Camera-type eye (tissue), 1 donor: ENCODE results near the gene PCDHA8. TPM values are rescaled to one million over a fixed set of nuclear protein-coding genes. Genes with fewer than 3 reads are reported as not detected.

ENCODE experiments used
- total RNA-seq: library from RNA; depleted of rRNA; stranded (reverse); fragments of >200 nt; gene quantifications from one replicate; pipeline ENCODE4 v1.2.3, GENCODE V29; 2014

Gene PCDHA8
- 3.6 TPM for total RNA-seq

GRCh38 chr5:140840978-140841962 is at the start of gene PCDHA8:
TSS of gene PCDHA8 (plus strand) at chr5:140841187. CDS start at chr5:140841322, 135 bp downstream.

GRCh38 chr5:140794595-140795258 is 46.3 kb upstream of the PCDHA8 start, which contains the start of gene PCDHA2:
TSS of gene PCDHA2 (plus strand) at chr5:140794852.

GRCh38 chr5:140800816-140801493 is 40.0 kb upstream of the PCDHA8 start, which contains the start of gene PCDHA3:
TSS of gene PCDHA3 (plus strand) at chr5:140801057.

GRCh38 chr5:140806834-140807775 is 33.9 kb upstream of the PCDHA8 start, which contains the start of gene PCDHA4:
TSS of gene PCDHA4 (plus strand) at chr5:140807068.

DNA sequence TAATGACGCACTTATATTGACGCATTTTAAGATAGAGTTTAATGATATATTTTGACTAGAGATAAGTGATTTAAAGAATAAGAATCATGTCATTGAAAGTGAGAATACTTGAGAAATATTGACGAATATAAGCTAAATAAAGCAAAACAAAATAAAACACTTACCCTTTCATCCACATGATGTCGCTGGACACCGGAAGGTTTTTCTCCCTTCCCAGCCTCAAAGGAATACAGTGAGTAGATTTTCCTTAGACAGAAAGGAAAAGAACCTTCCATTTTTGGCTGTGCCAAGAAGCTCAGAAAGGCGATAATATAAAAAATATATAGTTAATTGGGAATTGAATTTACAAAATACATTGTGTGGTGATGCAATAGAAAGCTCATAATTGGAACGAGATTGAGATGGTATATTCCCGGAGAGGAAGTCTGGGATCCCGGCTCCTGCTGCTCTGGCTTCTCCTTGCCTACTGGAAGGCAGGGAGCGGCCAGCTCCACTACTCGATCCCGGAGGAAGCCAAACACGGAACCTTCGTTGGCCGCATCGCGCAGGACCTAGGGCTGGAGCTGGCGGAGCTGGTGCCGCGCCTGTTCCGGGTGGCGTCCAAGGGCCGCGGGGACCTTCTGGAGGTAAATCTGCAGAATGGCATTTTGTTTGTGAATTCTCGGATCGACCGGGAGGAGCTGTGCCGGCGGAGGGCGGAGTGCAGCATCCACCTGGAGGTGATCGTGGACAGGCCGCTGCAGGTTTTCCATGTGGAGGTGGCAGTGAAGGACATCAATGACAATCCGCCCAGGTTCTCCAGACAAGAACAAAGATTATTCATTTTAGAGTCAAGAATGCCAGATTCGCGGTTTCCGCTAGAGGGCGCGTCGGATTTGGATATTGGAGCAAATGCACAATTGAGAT is 19.4 kb upstream of the PCDHA8 start, which contains the start of gene PCDHA5:
Gene PCDHA5 (plus strand): TSS at position 239 of the 906 bp plus-strand sequence.

GRCh38 chr5:140827704-140828361 is 13.2 kb upstream of the PCDHA8 start, which contains the start of gene PCDHA6:
TSS of gene PCDHA6 (plus strand) at chr5:140827960. CDS start at chr5:140828092, 132 bp downstream.

DNA sequence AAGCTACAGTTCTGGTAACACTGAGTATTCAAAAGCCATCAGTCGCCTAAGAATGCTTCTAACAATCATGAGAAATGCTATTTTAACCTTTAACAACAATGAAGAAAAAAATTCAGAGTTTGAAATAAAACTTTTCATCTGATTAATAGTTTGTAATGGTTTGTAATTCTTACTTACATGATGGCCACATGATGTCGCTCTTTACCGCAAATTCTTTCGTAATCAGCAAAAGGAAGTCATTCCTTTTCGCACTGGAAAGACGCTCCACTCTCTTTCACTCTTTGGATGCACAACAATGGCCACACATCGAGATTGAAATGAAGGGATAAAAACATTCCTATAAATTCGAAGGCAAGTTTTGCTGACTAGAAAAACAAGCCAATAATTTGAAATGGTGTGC is 7.0 kb upstream of the PCDHA8 start, which contains the start of gene PCDHA7:
Gene PCDHA7 (plus strand): TSS at position 277 of the 400 bp plus-strand sequence. CDS start 115 bp downstream, at position 392.

DNA sequence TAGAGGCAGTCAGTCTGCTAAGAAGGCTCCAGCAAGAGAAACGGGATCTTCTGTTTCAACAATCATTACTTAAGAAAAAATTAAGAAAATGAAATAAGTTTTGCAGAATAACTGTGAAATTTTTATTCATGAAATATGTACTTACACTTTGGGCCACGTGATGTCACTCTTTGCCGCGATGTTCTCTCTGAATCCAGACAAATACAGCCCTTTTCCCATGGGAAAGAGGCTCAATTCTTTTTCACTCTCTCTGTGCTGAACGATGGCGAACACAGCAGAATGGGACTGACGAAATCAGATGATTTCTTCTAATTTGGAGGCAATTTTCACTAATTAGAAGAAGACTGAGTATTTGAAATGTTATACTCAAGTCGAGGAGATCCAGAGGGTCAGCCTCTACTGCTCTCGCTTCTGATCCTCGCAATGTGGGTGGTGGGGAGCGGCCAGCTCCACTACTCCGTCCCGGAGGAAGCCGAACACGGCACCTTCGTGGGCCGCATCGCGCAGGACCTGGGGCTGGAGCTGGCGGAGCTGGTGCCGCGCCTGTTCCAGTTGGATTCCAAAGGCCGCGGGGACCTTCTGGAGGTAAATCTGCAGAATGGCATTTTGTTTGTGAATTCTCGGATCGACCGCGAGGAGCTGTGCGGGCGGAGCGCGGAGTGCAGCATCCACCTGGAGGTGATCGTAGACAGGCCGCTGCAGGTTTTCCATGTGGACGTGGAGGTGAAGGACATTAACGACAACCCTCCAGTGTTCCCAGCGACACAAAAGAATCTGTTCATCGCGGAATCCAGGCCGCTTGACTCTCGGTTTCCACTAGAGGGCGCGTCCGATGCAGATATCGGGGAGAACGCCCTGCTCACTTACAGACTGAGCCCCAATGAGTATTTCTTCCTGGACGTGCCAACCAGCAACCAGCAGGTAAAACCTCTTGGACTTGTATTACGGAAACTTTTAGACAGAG is 7.4 kb downstream of the PCDHA8 start, which contains the start of gene PCDHA9:
Gene PCDHA9 (plus strand): TSS at position 244 of the 964 bp plus-strand sequence. CDS start 114 bp downstream, at position 358.

DNA sequence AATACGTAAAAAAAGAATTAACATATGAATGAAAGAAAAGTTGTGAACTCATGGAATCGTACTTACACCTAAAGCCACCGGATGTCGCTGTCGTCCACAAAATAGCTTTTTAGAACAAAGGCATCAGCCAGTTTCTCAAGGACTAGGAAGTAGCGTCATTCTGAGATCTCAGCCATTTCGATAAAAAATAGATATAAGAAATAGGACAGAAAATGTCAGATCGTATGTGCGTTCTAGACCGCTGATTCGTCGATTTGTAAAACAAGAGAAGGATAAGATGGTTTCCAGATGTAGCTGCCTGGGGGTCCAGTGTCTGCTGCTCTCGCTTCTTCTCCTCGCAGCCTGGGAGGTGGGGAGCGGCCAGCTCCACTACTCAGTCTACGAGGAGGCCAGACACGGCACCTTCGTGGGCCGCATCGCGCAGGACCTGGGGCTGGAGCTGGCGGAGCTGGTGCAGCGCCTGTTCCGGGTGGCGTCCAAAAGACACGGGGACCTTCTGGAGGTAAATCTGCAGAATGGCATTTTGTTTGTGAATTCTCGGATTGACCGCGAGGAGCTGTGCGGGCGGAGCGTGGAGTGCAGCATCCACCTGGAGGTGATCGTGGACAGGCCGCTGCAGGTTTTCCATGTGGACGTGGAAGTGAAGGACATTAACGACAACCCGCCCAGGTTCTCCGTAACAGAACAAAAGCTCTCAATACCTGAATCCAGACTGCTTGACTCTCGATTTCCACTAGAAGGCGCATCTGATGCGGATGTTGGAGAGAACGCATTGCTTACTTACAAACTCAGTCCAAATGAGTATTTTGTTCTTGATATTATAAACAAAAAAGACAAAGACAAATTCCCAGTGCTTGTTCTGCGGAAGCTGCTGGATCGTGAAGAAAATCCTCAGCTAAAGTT is 15.0 kb downstream of the PCDHA8 start, which contains the start of gene PCDHA10:
Gene PCDHA10 (plus strand): TSS at position 126 of the 903 bp plus-strand sequence. CDS start 152 bp downstream, at position 278.

GRCh38 chr5:140868721-140869554 is 28.0 kb downstream of the PCDHA8 start, which contains the start of gene PCDHA11:
TSS of gene PCDHA11 (plus strand) at chr5:140868957. CDS start at chr5:140869104, 147 bp downstream.

GRCh38 chr5:140875085-140876065 is 34.4 kb downstream of the PCDHA8 start, which contains the start of gene PCDHA12:
TSS of gene PCDHA12 (plus strand) at chr5:140875308. CDS start at chr5:140875473, 165 bp downstream.

GRCh38 chr5:140881889-140882590 is 41.1 kb downstream of the PCDHA8 start, which contains the start of gene PCDHA13:
TSS of gene PCDHA13 (plus strand) at chr5:140882124. CDS start at chr5:140882269, 145 bp downstream.

